IMR-90 (cell line): ENCODE results near the gene PRR23E. TPM values are rescaled to one million over a fixed set of nuclear protein-coding genes. Genes with fewer than 3 reads are reported as not detected.

ENCODE experiments used
- ATAC-seq: fragments of 200-7000 bp; cut with Tn5 transposase; 2 replicates; pipeline ENCODE4 v1.9.1; 2020; ENCODE audit warnings: low read depth, mild to moderate bottlenecking, moderate library complexity
- BruUV-seq: library from RNA; stranded (reverse); fragments of 400-500 nt; replicated peaks from 2 replicates; lab custom pipeline; 2021; lab: Mats Ljungman, UMichigan
- CTCF ChIA-PET: fragments of 300-600 bp; formaldehyde crosslinking; extraction: SDS; loops from one replicate; lab custom pipeline; 2021; ENCODE audit warnings: antibody characterized with exemption; lab: Yijun Ruan, JAX
- POLR2A ChIA-PET: fragments of 300-600 bp; sonication (Branson Sonifier 250); formaldehyde crosslinking; loops from one replicate; lab custom pipeline; 2022; ENCODE audit warnings: antibody characterized with exemption; ENCODE audit not compliant: unreplicated experiment; lab: Charles Lee
- DNase-seq: peaks from one replicate; pipeline ENCODE4 v3.0.0; 2013
- H2AFZ ChIP-seq: replicated peaks from 2 replicates; pipeline ENCODE3; 2013; ENCODE audit warnings: low read length, mild to moderate bottlenecking; ENCODE audit not compliant: poor library complexity
- H2AK5ac ChIP-seq: 2 replicates; pipeline ENCODE4 v1.6.1; 2013; ENCODE audit warnings: low read depth, low read length, inconsistent platforms
- H2AK9ac ChIP-seq: replicated peaks from 2 replicates; pipeline ENCODE3; 2013; ENCODE audit warnings: mild to moderate bottlenecking, low read depth, low read length, moderate library complexity; ENCODE audit not compliant: poor library complexity
- H2BK120ac ChIP-seq: 2 replicates; pipeline ENCODE4 v1.6.1; 2013; ENCODE audit warnings: low read depth, low read length, inconsistent platforms
- H2BK15ac ChIP-seq: 3 replicates; pipeline ENCODE4 v1.6.1; 2013; ENCODE audit warnings: low read depth, low read length, inconsistent platforms
- H2BK20ac ChIP-seq: 2 replicates; pipeline ENCODE4 v1.6.1; 2013; ENCODE audit warnings: low read depth, mild to moderate bottlenecking, inconsistent platforms, low read length, moderate library complexity
- H2BK5ac ChIP-seq: 2 replicates; pipeline ENCODE4 v1.6.1; 2013; ENCODE audit warnings: mild to moderate bottlenecking, low read depth, low read length, inconsistent platforms; ENCODE audit not compliant: poor library complexity, severe bottlenecking
- H3K14ac ChIP-seq: replicated peaks from 2 replicates; pipeline ENCODE4 v1.6.1; 2013; ENCODE audit warnings: low read depth, low read length, inconsistent platforms
- H3K18ac ChIP-seq: 2 replicates; pipeline ENCODE4 v1.6.1; 2013; ENCODE audit warnings: low read depth, low read length, control low read depth
- H3K23ac ChIP-seq: 2 replicates; pipeline ENCODE4 v1.6.1; 2013; ENCODE audit warnings: low read depth, low read length, inconsistent platforms
- H3K27ac ChIP-seq: 2 replicates; pipeline ENCODE4 v1.5.1; 2013; ENCODE audit warnings: mild to moderate bottlenecking, control low read depth, low read length; ENCODE audit not compliant: insufficient read depth
- H3K27me3 ChIP-seq: 2 replicates; pipeline ENCODE4 v1.6.1; 2013; ENCODE audit warnings: low read length; ENCODE audit not compliant: control insufficient read depth, insufficient read depth
- H3K36me3 ChIP-seq: 2 replicates; pipeline ENCODE4 v1.6.1; 2013; ENCODE audit warnings: low read length, mixed read lengths; ENCODE audit not compliant: control insufficient read depth, insufficient read depth
- H3K4ac ChIP-seq: 2 replicates; pipeline ENCODE4 v1.6.1; 2013; ENCODE audit warnings: low read depth, low read length, inconsistent platforms
- H3K4me1 ChIP-seq: 2 replicates; pipeline ENCODE4 v1.6.1; 2013; ENCODE audit warnings: low read length, mixed read lengths; ENCODE audit not compliant: control insufficient read depth, insufficient read depth
- H3K4me2 ChIP-seq: 2 replicates; pipeline ENCODE4 v1.6.1; 2013; ENCODE audit warnings: low read depth, mild to moderate bottlenecking, control low read depth, low read length, moderate library complexity
- H3K4me3 ChIP-seq: 2 replicates; pipeline ENCODE4 v1.5.1; 2013; ENCODE audit warnings: low read depth, mild to moderate bottlenecking, control low read depth, low read length, moderate library complexity; ENCODE audit not compliant: insufficient read depth
- H3K56ac ChIP-seq: 2 replicates; pipeline ENCODE4 v1.6.1; 2013; ENCODE audit warnings: low read length, inconsistent platforms; ENCODE audit not compliant: insufficient read depth; ENCODE audit errors: extremely low read depth
- H3K79me1 ChIP-seq, 2 experiments: 2 replicates each; pipeline ENCODE4 v1.6.1; 2013; ENCODE audit warnings: low read length in 2 of 2, inconsistent platforms in 1 of 2, low read depth in 1 of 2
- H3K9ac ChIP-seq: 2 replicates; pipeline ENCODE4 v1.6.1; 2013; ENCODE audit warnings: low read depth, low read length, control low read depth
- H3K9me1 ChIP-seq: 2 replicates; pipeline ENCODE4 v1.6.1; 2013; ENCODE audit warnings: low read length, inconsistent platforms; ENCODE audit not compliant: insufficient read depth
- H3K9me3 ChIP-seq: 2 replicates; pipeline ENCODE4 v1.6.1; 2013; ENCODE audit warnings: low read length; ENCODE audit not compliant: control insufficient read depth, insufficient read depth
- H4K20me1 ChIP-seq: 2 replicates; pipeline ENCODE4 v1.6.1; 2013; ENCODE audit warnings: low read length, inconsistent platforms; ENCODE audit not compliant: insufficient read depth
- H4K5ac ChIP-seq: 2 replicates; pipeline ENCODE4 v1.6.1; 2013; ENCODE audit warnings: mild to moderate bottlenecking, low read depth, low read length, control low read depth
- H4K8ac ChIP-seq, 2 experiments: 2 replicates each; pipeline ENCODE4 v1.6.1; 2013; ENCODE audit warnings: low read depth in 2 of 2, low read length in 2 of 2, control low read depth in 1 of 2, inconsistent platforms in 1 of 2
- H4K91ac ChIP-seq: 2 replicates; pipeline ENCODE4 v1.6.1; 2013; ENCODE audit warnings: low read depth, low read length, inconsistent platforms; ENCODE audit not compliant: insufficient read depth
- BHLHE40 ChIP-seq: fragments of 150-350 bp; IDR thresholded peaks from 2 replicates; pipeline ENCODE4 v1.6.1; 2016; ENCODE audit warnings: mild to moderate bottlenecking, low read depth, low read length
- CEBPB ChIP-seq: IDR thresholded peaks from 2 replicates; pipeline ENCODE4 v1.6.1; 2012; ENCODE audit warnings: low read depth, low read length, improper control_type of control experiment
- CHD1 ChIP-seq: IDR thresholded peaks from 2 replicates; pipeline ENCODE4 v1.6.1; 2012; ENCODE audit warnings: low read depth, low read length, improper control_type of control experiment
- CTCF ChIP-seq: conservative IDR thresholded peaks from 2 replicates; pipeline ENCODE4 v1.5.1; 2012; ENCODE audit warnings: mild to moderate bottlenecking, low read depth, low read length, improper control_type of control experiment
- ELK1 ChIP-seq: fragments of 150-350 bp; IDR thresholded peaks from 2 replicates; pipeline ENCODE4 v1.6.1; 2016; ENCODE audit warnings: low read depth, mild to moderate bottlenecking, low read length, moderate library complexity, borderline replicate concordance
- FOS ChIP-seq: fragments of 150-350 bp; IDR thresholded peaks from 2 replicates; pipeline ENCODE4 v1.6.1; 2016; ENCODE audit warnings: low read depth, low read length
- MAFK ChIP-seq: IDR thresholded peaks from 2 replicates; pipeline ENCODE4 v1.6.1; 2012; ENCODE audit warnings: low read depth, low read length, improper control_type of control experiment
- MAZ ChIP-seq: IDR thresholded peaks from 2 replicates; pipeline ENCODE4 v1.6.1; 2012; ENCODE audit warnings: low read depth, mild to moderate bottlenecking, low read length, improper control_type of control experiment, moderate library complexity, borderline replicate concordance
- MXI1 ChIP-seq: IDR thresholded peaks from 2 replicates; pipeline ENCODE4 v1.6.1; 2012; ENCODE audit warnings: low read depth, mild to moderate bottlenecking, low read length, moderate library complexity, borderline replicate concordance
- NFE2L2 ChIP-seq: fragments of 150-350 bp; IDR thresholded peaks from 2 replicates; pipeline ENCODE4 v1.6.1; 2016; ENCODE audit warnings: low read depth, mild to moderate bottlenecking, low read length
- RAD21 ChIP-seq: IDR thresholded peaks from 2 replicates; pipeline ENCODE4 v1.6.1; 2012; ENCODE audit warnings: low read length, improper control_type of control experiment
- RCOR1 ChIP-seq: IDR thresholded peaks from 2 replicates; pipeline ENCODE4 v1.6.1; 2012; ENCODE audit warnings: mild to moderate bottlenecking, low read length, improper control_type of control experiment; ENCODE audit not compliant: insufficient replicate concordance
- RFX5 ChIP-seq: IDR thresholded peaks from 2 replicates; pipeline ENCODE4 v1.8.0; 2012; ENCODE audit warnings: low read depth, mild to moderate bottlenecking, low read length, moderate library complexity
- SMC3 ChIP-seq: fragments of 150-350 bp; IDR thresholded peaks from 2 replicates; pipeline ENCODE4 v1.6.1; 2016; ENCODE audit warnings: low read depth, mild to moderate bottlenecking, antibody characterized with exemption, low read length, moderate library complexity
- USF2 ChIP-seq: fragments of 150-350 bp; IDR thresholded peaks from 2 replicates; pipeline ENCODE4 v1.6.1; 2017; ENCODE audit warnings: mild to moderate bottlenecking, antibody characterized with exemption, low read length, low read depth
- WGBS, 2 experiments: methylation state at CpG; one replicate each; pipeline versions ENCODE4 v1.1.5 to v1.1.7; 2013; ENCODE audit warnings: missing lambda C conversion rate in 2 of 2; ENCODE audit not compliant: insufficient read length in 1 of 2; ENCODE audit errors: extremely low coverage in 2 of 2; 5-methylcytosine and 5-hydroxymethylcytosine counted together
- dilution Hi-C: fragments of 300-500 bp; cut with HindIII; formaldehyde crosslinking; loops from one replicate; pipeline ENCODE4 v1.14.3; 2018; ENCODE audit warnings: low sequenced_read_pairs; ENCODE audit not compliant: unreplicated experiment
- in situ Hi-C: fragments of 300-500 bp; cut with MboI; formaldehyde crosslinking; loops from 3 replicates; pipeline ENCODE4 v1.14.3; 2019; ENCODE audit warnings: low sequenced_read_pairs, inconsistent platforms, mixed read lengths
- intact Hi-C: fragments of 100-400 bp; cut with micrococcal nuclease; formaldehyde crosslinking; loops from 2 replicates; pipeline ENCODE4 v1.10.0; 2022
- polyA plus RNA-seq, 3 experiments: library from polyadenylated mRNA; depleted of rRNA; stranded (reverse); fragments of >200 nt; gene quantifications; 2 replicates each; pipeline ENCODE4 v1.2.3, GENCODE V29; 2012; ENCODE audit warnings: low replicate concordance in 1 of 3
- total RNA-seq: library from RNA; depleted of rRNA; stranded (reverse); fragments of >200 nt; gene quantifications from 2 replicates; pipeline ENCODE4 v1.2.3, GENCODE V29; 2012

PRR23E gene
- total and polyA plus RNA-seq, 2 of the 4 experiments (the other 2 are of a cell fraction), result not detected

GRCh38 chr3:127212231-127212630 lies 19.3 kb downstream of the PRR23E start:
- H3K56ac ChIP-seq, result no peak overlapping the region
- ATAC-seq, result no peak
- BruUV-seq, result no TSS peak
- H3K9ac ChIP-seq, result no peak overlapping the region
- DNase-seq, result no peak
- CTCF ChIA-PET, result no interaction called here
- H3K4ac ChIP-seq, result no peak overlapping the region
- H3K14ac ChIP-seq, result no peak overlapping the region
- no peak overlapping the region for H4K8ac ChIP-seq
- dilution Hi-C loops, result no loop called here
- H3K9me3 ChIP-seq, result no peaks in the 10 kb centered on the region
- in situ Hi-C loops, result no loop called here
- no peaks in the 10 kb centered on the region for H3K36me3 ChIP-seq
- H3K4me3 ChIP-seq, result no peak overlapping the region
- no peak overlapping the region for H2AFZ ChIP-seq
- H3K23ac ChIP-seq, result no peak overlapping the region
- H3K27ac ChIP-seq, result no peak overlapping the region
- POLR2A ChIA-PET, result no interaction called here
- H3K4me2 ChIP-seq, result no peak overlapping the region
- no peak overlapping the region for H2BK5ac ChIP-seq
- H3K9me1 ChIP-seq, result no peaks in the 10 kb centered on the region
- intact Hi-C loops, result no loop called here
- no peak overlapping the region for H3K18ac ChIP-seq
- no peak overlapping the region for H2AK5ac ChIP-seq
- no CpG with 5 or more reads among the region's 3 CpGs for whole genome bisulfite sequencing, 2 experiments
- TF ChIP-seq RCOR1, result no peak
- TF ChIP-seq MAFK, result no peak
- no peak for TF ChIP-seq ELK1
- no peak for TF ChIP-seq RFX5
- no peak for TF ChIP-seq SMC3
- TF ChIP-seq MXI1, result no peak
- no peak for TF ChIP-seq USF2
- no peak for TF ChIP-seq CEBPB
- no peak for TF ChIP-seq CHD1
- TF ChIP-seq NFE2L2, result no peak
- no peak for TF ChIP-seq RAD21
- no peak for TF ChIP-seq MAZ
- no peak for TF ChIP-seq FOS
- TF ChIP-seq CTCF, result no peak
- no peak for TF ChIP-seq BHLHE40
- H3K27me3 ChIP-seq, result peaks cover 4% of the 10 kb centered on the region
- no peak overlapping the region for H2BK15ac ChIP-seq
- H4K91ac ChIP-seq, result no peak overlapping the region
- H2AK9ac ChIP-seq, result no peak overlapping the region
- no peaks in the 10 kb centered on the region for H3K4me1 ChIP-seq
- no peak overlapping the region for H2BK120ac ChIP-seq
- H3K79me1 ChIP-seq, result no peaks in the 10 kb centered on the region
- H4K5ac ChIP-seq, result no peak overlapping the region
- H4K20me1 ChIP-seq, result no peaks in the 10 kb centered on the region
- no peak overlapping the region for H2BK20ac ChIP-seq
